GM19438 (cell line): ENCODE data around the gene CDH13.

Experiments used
- ATAC-seq: cut with Tn5 transposase; IDR thresholded peaks from one replicate; pipeline ENCODE4 v1.9.1; 2021; ENCODE audit warnings: low read depth; ENCODE audit not compliant: unreplicated experiment

Gene CDH13

GRCh38 chr16:83355570-83356218 lies 728.9 kb downstream of the CDH13 start:
- ATAC-seq = no peak

- ATAC-seq = peak; percentile 60
Measured at GRCh38 chr16:83356266-83356665, 729.5 kb downstream of the CDH13 start.

- no peak for ATAC-seq
Measured at GRCh38 chr16:83356986-83357385, 730.2 kb downstream of the CDH13 start.

- no peak for ATAC-seq
Measured at GRCh38 chr16:83363521-83363920, 736.8 kb downstream of the CDH13 start.

GRCh38 chr16:83365166-83365565 lies 738.4 kb downstream of the CDH13 start:
- no peak for ATAC-seq

GRCh38 chr16:83366228-83366627 lies 739.5 kb downstream of the CDH13 start:
- no peak for ATAC-seq

- no peak for ATAC-seq
Measured at GRCh38 chr16:83374979-83375378, 748.2 kb downstream of the CDH13 start.

GRCh38 chr16:83389751-83390150 lies 763.0 kb downstream of the CDH13 start:
- ATAC-seq = no peak

- no peak for ATAC-seq
Measured at GRCh38 chr16:83390759-83391158, 764.0 kb downstream of the CDH13 start.

GRCh38 chr16:83392743-83393142 lies 766.0 kb downstream of the CDH13 start:
- ATAC-seq = no peak

GRCh38 chr16:83393196-83393981 lies 766.6 kb downstream of the CDH13 start:
- no peak for ATAC-seq

- ATAC-seq = no peak
Measured at GRCh38 chr16:83397601-83398291, 771.0 kb downstream of the CDH13 start.

- no peak for ATAC-seq
Measured at GRCh38 chr16:83400234-83400633, 773.5 kb downstream of the CDH13 start.

- ATAC-seq = no peak
Measured at GRCh38 chr16:83402160-83402814, 775.5 kb downstream of the CDH13 start.

GRCh38 chr16:83402967-83403366 lies 776.2 kb downstream of the CDH13 start:
- ATAC-seq = no peak

- no peak for ATAC-seq
Measured at GRCh38 chr16:83403761-83404160, 777.0 kb downstream of the CDH13 start.

- ATAC-seq = no peak
Measured at GRCh38 chr16:83404261-83404660, 777.5 kb downstream of the CDH13 start.

- ATAC-seq = no peak
Measured at GRCh38 chr16:83407928-83408327, 781.2 kb downstream of the CDH13 start.

- ATAC-seq = no peak
Measured at GRCh38 chr16:83409347-83409746, 782.6 kb downstream of the CDH13 start.

GRCh38 chr16:83418565-83418964 lies 791.8 kb downstream of the CDH13 start:
- no peak for ATAC-seq

- ATAC-seq = no peak
Measured at GRCh38 chr16:83420206-83420760, 793.5 kb downstream of the CDH13 start.
